ENCODE measurements around the gene SPSB4.
"Not testable (repeated sequence)": the region's sequence is repeated elsewhere in the genome, so short reads cannot be mapped to it uniquely, and the experiment has no call there.

SPSB4 gene

GRCh38 chr3:141096981-141097380 is 45.8 kb downstream of the SPSB4 start:
- no peak for DNase-seq

DNA sequence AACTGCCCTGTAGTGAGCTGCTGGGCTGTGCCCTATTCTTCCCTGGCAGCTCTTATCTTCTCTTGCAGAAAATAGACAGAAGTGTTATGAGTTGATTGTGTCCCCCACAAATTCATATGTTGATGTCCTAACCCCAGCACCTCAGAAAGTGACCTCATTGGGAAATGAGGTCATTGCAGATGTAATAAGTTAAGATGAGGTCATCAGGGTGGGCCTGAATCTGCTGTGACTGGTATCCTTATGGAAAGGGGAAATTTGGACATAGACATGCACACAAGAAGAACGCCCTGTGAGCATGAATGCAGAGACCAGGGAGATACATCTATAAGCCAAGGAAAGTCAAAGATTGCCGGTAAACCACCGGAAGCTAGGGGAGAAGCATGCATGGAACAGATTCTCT is 49.0 kb downstream of the SPSB4 start:
- no peak for DNase-seq

DNA sequence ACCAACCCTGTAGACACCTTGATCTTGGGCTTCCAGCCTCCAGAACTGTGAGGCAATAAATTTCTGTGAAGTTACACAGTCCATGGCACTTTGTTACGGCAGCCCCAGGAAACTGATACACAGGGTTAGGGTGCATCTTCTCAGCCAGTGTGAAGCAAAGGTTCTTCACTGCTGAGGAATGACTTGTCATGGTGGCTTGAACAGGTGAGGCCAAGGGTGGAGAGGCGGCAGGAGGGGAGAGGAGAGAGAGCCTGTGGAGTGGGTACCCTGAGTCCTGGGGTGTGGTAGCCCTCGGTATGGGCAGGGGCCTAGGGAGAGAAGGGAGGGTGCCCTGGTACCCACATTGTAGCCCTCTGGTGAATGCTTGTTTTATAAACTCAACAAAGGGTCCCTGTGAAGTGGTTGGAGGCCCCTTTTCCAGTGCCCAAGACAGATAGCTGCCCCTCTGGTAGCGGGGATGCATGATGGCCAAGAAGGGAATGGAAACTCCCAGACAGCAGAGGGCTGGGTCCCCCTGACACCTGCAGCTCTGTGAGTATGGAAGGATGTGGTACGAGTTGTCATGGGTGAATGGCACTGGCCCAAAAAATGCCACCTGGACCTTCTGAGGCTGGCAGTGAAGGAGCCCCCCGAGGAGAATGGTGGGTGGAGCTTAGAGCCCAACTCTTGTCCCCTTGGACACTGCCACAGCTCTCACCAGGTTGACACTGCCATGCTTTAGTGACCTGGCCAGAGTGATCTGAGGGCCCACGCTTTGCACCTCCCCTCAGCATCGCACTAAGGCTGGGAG is 49.6 kb downstream of the SPSB4 start:
- DNase-seq, result no peak

DNA sequence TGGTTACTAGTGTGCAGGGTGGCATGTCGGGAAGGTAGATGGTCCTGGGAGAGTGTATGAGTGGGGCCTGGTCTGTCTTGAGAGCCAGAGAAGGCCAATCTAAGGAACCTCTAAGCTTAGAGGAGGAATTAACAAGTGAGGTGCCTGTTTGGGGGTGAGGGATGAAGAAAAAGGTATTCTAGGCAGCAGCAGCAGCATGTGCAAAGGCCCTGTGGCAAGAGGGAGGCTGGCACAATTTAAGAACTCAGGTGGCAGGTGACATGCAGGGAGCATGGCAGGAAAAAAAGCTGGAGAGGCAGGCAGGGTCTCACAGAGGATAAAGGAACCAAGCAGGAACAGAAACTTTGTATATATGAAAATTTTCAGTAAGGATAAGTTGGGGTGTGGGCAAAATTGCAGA is 51.2 kb downstream of the SPSB4 start:
- no peak for DNase-seq

DNA sequence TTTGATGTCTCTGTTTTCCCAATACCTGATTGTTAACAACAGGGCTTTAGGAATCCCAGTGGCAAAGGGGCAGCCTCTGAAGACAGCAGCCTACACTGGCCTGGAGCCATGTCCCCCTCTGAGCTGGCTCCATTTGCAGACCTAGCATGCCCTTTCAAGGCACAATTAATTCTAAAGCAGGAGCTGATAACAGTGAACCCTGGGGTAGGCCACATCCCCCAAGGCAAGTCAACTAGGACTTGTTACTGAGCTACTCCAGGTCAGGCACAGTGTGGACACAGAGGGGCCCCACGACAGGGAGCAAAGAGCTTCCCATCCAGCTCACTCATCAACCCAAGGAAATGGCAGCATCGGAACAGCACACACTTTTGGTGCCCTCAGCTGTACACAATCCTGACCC is 51.9 kb downstream of the SPSB4 start:
- no peak for DNase-seq

DNA sequence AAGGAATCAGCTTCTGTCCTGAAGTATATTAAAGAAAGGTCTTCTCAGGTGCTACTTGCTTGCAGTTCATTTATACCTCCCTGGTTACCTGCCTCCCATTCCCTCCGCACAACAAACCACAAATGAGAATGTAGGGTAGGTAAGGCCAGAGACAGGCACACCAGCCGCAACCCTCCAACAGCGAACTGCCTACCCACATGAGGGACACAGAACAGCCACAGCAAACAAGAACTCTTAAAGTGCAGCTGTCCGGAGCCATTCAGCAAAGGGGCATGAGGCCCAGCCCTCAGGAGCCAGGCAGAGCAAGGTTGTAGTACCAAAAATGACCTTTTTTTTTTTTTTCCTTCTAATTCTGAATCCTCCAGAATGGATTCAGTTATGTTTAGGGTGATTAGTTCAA is 52.4 kb downstream of the SPSB4 start:
- no peak for DNase-seq

GRCh38 chr3:141104151-141104821 is 53.1 kb downstream of the SPSB4 start:
- no peak for DNase-seq

DNA sequence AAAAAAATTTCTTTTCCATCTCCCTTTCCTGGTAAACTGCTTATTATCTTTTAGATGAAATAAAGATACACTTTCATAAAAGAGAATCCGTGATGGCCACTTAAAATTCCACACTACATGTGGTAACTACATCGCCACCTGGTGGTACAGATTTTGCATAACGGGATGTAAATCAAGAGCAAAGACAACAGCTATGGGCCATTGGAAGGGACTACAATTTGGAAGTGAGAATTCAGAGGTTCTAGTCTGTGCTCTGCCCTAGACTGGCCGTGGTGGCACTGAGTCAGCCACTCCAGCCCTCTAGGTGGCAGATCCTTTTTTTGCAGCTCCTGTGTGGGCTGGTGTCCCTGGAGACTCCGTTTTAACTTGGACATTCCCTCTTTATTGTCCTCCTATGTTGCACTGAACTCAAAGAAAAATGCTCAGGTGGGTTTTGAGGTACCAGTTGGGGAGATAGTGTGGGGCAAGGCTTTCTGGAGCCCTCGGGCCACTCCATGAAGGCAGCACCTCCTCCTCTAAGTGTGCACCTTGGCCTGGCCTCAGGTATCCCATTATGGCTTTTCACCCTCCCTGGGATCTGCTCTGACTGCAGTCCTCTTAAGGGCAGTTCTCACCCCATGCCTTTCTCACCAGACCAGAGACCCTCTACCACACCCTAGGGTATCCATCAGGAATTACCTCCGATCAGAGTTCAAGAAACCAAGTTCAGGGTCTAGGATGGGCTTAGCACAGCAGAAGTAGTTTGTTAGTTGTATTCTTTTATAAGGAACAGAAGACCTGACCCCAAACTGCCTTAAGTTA is 54.9 kb downstream of the SPSB4 start:
- peak; percentile 32 for DNase-seq

GRCh38 chr3:141106842-141107241 is 55.7 kb downstream of the SPSB4 start:
- no peak for DNase-seq

GRCh38 chr3:141108039-141108438 is 56.9 kb downstream of the SPSB4 start:
- DNase-seq, result no peak

DNA sequence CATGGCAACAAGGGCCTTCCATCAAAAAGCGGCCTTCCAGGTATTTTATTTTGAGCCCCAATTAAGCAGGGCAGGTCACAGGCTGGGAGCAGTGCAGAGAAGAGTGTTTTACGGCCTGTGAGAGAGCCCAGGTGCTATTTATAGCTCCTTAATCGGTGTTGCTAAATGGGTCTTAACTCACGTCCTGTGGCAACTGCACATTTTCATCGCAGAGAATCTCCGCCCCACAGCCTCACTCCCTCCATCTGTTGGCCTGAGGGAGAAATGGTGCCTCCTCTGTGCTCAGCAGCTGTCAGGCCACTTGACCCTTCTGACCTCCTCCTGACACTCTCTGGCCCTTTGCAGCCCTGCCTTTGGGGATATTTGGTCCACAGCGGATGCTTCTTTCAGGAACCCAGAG is 58.6 kb downstream of the SPSB4 start:
- no peak for DNase-seq

DNA sequence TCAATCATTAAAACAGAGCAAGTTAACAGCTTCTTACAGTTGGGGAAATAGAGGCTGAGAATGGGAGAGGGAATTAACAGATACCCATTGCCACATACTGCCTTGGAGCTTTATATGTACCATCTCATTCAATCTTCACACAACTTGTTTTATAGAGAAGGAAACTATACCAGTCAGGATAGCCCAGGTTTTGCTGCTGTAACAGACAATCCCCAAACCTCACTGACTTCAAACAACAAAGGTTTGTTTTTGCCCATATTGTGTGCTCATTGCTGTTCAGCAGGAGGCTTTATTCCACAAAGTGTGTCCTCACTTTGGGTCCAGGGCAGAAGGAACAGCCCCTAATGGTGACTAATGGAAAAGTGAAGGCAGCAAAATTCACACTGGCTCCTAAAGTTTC is 59.2 kb downstream of the SPSB4 start:
- no peak for DNase-seq

DNA sequence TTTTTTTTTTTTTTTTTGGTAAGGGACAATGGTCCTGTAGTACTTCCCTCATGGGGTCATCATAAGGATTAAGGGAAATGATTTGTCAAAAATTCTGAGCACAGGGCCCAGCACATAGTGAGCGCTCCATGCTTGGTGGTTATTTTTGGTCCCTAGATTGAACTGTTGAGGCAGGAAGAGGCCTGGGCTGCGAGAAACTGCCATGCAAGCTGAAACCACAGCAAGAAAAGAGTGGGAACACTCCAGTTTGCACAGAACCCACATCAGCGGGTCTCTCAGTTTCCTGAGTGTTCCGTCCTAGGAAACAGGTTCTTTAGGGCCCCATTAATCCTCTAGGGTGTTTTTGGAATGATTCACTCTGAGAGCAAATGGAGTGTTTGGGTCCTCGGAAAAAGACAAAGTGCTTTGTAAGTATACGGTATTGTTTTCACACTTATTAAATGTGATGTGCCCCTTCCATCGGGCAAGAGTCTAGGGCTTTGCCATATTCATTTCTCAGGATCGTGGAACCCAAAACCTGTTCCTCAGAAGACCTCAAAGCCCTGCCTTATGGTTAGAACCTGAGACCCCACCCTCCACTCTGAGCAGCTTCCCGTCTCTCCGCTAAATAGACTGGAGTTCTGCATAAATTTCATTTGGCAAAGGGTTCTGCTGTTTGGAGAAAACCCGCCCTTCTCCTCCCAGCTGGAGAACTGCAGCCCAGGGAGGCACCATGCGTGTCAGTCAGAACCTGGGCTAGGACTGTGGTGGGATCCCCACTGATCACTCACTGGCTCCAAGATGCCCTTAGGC is 60.4 kb downstream of the SPSB4 start:
- no peak for DNase-seq

- DNase-seq, result no peak
Observed at GRCh38 chr3:141112686-141113297, 61.6 kb downstream of the SPSB4 start.

- DNase-seq, result not testable (repeated sequence)
Observed at GRCh38 chr3:141113680-141114079, 62.5 kb downstream of the SPSB4 start.

- DNase-seq, result no peak
Observed at GRCh38 chr3:141114179-141114745, 63.1 kb downstream of the SPSB4 start.

DNA sequence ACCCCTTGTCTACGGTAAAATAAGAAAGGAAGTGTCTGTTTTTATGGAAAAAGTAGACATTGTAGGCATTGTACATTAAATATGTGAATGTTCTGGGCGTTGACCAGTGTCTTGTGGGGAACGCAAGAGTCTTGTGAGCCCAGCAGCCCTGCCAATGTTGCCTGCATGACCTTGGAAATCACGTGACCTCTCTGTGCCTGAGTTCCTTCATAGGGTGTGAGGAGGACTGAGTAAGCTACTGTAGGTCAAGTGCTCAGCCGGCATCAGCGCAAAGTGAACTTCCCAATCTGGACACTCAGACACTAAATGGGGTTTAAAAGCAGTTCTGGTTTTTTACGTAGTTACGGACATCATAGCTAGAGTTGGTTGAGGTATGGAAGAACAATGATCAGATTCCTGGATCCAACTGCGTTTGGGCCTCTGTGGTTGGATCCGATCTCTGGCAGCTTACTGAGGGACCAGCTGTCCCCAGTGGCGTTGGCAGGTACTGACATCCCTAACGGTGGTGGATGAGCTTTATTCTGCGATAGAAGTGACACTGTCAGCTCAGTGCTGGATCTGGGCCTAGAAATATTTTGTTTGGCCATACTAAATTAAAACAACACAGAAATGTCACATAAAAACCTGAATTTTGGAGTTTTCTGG is 63.8 kb downstream of the SPSB4 start:
- DNase-seq, result no peak

DNA sequence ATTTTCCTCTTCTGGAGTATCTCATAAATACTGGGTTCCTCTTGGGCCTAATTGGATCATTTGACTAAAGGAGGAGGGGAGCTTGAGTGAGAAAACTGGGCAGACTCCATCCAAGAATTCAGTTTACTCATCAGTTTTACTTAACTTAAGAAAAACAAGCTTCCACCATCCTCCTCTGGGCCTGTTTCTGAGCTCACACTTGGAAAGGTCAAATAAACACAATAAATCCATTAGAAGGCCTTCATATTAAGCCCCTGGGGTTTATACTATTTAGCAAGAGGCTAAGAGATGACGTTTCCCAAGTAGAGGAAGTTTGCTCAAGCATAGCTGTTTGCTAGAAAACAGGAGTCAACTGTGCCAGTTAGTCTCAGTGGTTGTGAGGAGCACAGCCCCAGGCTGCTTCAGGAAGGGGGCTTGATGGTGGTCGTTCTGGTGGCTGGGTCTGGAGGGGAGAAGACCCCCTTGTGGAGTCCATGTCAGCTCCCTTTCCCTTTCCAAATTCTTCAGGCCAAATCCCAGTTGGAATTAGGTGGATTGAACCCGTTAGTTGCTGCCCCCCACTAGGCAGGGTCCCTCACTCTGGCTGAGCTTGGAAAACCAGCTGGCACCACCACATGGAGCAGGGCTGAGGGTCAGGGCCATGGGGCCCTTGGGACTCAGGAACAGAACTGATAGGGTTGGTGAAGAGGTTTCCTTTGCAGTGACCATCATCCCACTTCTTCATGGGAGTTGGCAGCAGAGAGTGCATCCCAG is 64.8 kb downstream of the SPSB4 start:
- no peak for DNase-seq

GRCh38 chr3:141116721-141117120 is 65.6 kb downstream of the SPSB4 start:
- no peak for DNase-seq

DNA sequence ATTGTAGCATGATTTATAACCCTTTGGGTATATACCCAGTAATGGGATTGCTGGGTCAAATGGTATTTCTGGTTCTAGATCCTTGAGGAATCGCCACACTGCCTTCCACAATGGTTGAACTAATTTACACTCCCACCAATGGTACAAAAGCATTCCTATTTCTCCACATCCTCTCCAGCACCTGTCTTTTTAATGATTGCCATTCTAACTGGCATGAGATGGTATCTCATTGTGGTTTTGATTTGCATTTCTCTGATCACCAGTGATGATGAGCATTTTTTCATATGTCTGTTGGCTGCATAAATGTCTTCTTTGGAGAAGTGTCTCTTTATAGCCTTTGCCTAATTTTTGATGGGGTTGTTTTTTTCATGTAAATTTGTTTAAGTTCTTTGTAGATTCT is 66.8 kb downstream of the SPSB4 start:
- DNase-seq, result not testable (repeated sequence)

Data from CD4-positive, alpha-beta T cell treated with Interleukin-15 for 1 hour (primary cell).